Glutamatergic neuron (in vitro differentiated cells): Measurements from ENCODE around the gene STYK1. TPM values are rescaled to one million over a fixed set of nuclear protein-coding genes. Genes with fewer than 3 reads are reported as not detected.

Source experiments
- DNase-seq: peaks from one replicate; pipeline ENCODE4 v3.0.0; 2022
- H3K27ac Mint-ChIP-seq: one replicate; pipeline ENCODE4 v1.8.0; 2020; ENCODE audit warnings: mild to moderate bottlenecking, mixed read lengths, inconsistent platforms; ENCODE audit not compliant: unreplicated experiment
- H3K27me3 Mint-ChIP-seq: one replicate; pipeline ENCODE4 v1.8.0; 2020; ENCODE audit warnings: mild to moderate bottlenecking, moderate library complexity, mixed read lengths, inconsistent platforms; ENCODE audit not compliant: unreplicated experiment
- H3K36me3 Mint-ChIP-seq: one replicate; pipeline ENCODE4 v1.8.0; 2020; ENCODE audit warnings: mild to moderate bottlenecking, mixed read lengths, inconsistent platforms; ENCODE audit not compliant: unreplicated experiment
- H3K4me1 Mint-ChIP-seq: one replicate; pipeline ENCODE4 v1.8.0; 2020; ENCODE audit warnings: mild to moderate bottlenecking, low read depth, mixed read lengths, inconsistent platforms; ENCODE audit not compliant: unreplicated experiment
- H3K4me3 Mint-ChIP-seq: one replicate; pipeline ENCODE4 v1.8.0; 2020; ENCODE audit warnings: mild to moderate bottlenecking, mixed read lengths, inconsistent platforms; ENCODE audit not compliant: unreplicated experiment
- H3K9me3 Mint-ChIP-seq: one replicate; pipeline ENCODE4 v1.8.0; 2020; ENCODE audit warnings: mild to moderate bottlenecking, moderate library complexity, mixed read lengths, inconsistent platforms; ENCODE audit not compliant: unreplicated experiment
- total RNA-seq: library from RNA; stranded (reverse); fragmentation: NEBNext Ultra II Directional; extraction: Animal tissue kit (Norgen Biotek cat#: 25700); gene quantifications from one replicate; pipeline ENCODE4 v1.2.1, GENCODE V29; 2021; ENCODE audit not compliant: unreplicated experiment
- TF ChIP-seq, protein P1 (sequence below): fragments of 200-600 bp; sonication (generic); IDR thresholded peaks from one replicate; pipeline ENCODE4 v1.5.0; 2021; ENCODE audit not compliant: partially characterized antibody, unreplicated experiment

The STYK1 gene
- total RNA-seq, 1 donor from 2014 or later = not detected

DNA sequence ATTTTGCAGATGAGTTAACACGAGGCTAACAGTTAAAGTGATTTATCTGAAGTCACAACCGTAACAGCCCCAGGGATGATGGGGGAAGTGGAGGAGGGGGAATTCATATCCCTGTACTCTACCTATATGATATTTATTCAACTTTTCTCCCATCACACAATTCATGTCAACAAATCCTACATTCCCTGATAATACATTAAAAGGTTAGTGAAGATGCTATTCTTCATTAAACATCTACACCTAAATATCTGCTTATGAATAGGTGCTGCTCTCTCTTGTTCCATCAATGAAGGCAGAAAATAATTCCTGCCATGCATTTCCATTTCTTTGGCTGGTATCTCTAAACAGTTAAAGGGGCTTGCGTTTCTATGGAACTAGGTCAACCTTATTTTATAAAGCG is 42.4 kb upstream of the STYK1 start:
- no peak for DNase-seq
- no peak overlapping the region for H3K4me3 Mint-ChIP-seq
- no peaks in the 10 kb centered on the region for H3K27me3 Mint-ChIP-seq
- H3K4me1 Mint-ChIP-seq = peaks cover 7% of the 10 kb centered on the region
- no peak overlapping the region for H3K27ac Mint-ChIP-seq
- H3K36me3 Mint-ChIP-seq = no peaks in the 10 kb centered on the region
- TF ChIP-seq, protein P1, sequence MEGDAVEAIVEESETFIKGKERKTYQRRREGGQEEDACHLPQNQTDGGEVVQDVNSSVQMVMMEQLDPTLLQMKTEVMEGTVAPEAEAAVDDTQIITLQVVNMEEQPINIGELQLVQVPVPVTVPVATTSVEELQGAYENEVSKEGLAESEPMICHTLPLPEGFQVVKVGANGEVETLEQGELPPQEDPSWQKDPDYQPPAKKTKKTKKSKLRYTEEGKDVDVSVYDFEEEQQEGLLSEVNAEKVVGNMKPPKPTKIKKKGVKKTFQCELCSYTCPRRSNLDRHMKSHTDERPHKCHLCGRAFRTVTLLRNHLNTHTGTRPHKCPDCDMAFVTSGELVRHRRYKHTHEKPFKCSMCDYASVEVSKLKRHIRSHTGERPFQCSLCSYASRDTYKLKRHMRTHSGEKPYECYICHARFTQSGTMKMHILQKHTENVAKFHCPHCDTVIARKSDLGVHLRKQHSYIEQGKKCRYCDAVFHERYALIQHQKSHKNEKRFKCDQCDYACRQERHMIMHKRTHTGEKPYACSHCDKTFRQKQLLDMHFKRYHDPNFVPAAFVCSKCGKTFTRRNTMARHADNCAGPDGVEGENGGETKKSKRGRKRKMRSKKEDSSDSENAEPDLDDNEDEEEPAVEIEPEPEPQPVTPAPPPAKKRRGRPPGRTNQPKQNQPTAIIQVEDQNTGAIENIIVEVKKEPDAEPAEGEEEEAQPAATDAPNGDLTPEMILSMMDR = no peak
- peaks cover 2% of the 10 kb centered on the region for H3K9me3 Mint-ChIP-seq

DNA sequence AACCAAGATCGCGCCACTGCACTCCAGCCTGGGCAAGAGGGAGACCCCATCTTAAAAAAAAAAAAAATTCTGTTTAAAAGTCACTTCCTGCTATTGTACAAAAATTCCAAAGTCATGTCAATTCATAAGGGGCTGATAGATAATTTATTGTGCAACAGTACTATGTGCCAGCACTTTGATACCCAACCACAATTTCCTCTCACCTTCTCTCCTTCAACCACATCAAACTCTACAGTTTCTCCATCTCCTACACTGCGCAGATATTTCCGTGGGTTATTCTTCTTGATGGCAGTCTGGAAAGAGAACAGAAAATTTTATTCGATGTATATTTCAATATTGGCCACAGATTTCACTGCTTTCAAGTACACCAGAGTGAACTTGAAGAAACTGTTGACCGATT is 41.6 kb upstream of the STYK1 start:
- Mint-ChIP-seq H3K4me1 (peaks cover 7% of the 10 kb centered on the region), H3K36me3 (no peaks in the 10 kb centered on the region), H3K27ac (no peak overlapping the region), H3K27me3 (no peaks in the 10 kb centered on the region), H3K9me3 (no peaks in the 10 kb centered on the region), H3K4me3 (no peak overlapping the region)
- TF ChIP-seq, protein P1 = no peak
- no peak for DNase-seq

DNA sequence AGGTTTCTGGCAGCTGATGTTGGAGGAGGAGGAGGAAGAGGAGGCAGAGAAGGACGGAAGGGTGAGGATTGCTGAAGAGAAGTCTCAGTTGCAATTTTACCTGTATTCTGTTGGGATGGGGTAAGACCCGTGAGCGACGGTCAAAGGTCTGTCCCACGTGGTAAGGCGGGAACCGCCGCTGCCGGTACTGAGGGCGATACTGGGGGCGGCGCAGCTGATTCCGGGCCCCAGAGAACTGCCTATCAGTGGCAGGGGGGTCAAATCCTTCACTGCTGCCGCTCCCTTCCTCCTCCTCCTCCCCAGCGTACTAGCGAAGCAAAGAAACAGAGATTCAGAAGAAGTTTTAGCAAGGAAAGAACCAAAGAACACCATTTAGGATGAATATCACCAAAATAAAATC is 36.0 kb upstream of the STYK1 start:
- Mint-ChIP-seq H3K36me3 (no peaks in the 10 kb centered on the region), H3K4me1 (no peaks in the 10 kb centered on the region), H3K9me3 (no peaks in the 10 kb centered on the region), H3K4me3 (no peak overlapping the region), H3K27ac (no peak overlapping the region), H3K27me3 (no peaks in the 10 kb centered on the region)
- no peak for DNase-seq
- TF ChIP-seq, protein P1 = no peak

DNA sequence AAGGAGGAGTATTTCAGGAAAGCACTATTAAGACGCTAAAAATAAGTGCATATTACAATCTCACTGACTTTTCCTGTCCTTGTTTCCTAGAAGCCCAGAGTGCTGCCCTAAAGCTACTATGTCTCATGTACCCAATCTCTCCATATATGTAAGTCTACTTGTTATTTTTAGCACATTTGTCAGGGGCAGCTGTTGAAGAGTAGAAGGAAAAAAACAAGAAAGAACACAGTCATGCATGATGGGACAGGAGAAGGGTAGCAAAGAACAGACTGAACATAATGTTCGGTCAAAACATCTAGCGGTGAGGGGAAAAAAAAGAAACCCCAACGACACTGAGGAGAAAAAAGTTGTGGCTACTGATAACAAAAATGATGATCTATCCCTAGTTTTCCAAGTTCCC is 35.0 kb upstream of the STYK1 start:
- no peaks in the 10 kb centered on the region for H3K27me3 Mint-ChIP-seq
- H3K4me1 Mint-ChIP-seq = no peaks in the 10 kb centered on the region
- no peak overlapping the region for H3K4me3 Mint-ChIP-seq
- no peaks in the 10 kb centered on the region for H3K9me3 Mint-ChIP-seq
- DNase-seq = no peak
- no peaks in the 10 kb centered on the region for H3K36me3 Mint-ChIP-seq
- H3K27ac Mint-ChIP-seq = no peak overlapping the region
- TF ChIP-seq, protein P1 = no peak

DNA sequence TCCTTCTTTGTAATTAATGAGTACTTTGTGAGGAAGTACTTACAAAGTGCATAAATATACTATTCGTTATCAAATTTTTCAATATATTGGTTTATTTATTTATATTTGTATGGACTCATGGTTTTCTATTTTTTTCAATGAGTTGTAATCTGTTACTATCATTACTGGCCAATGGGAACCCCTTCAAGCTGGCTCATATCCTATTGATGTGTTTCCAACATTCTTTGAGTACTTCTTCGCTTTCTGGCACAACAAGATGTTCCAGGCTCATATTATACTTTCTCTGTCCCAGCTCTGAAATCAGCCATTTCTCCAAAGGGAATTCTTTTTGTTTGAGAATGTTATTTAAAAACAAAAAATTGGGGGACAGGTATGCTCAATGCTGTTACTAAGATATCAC is 31.8 kb upstream of the STYK1 start:
- no peaks in the 10 kb centered on the region for H3K36me3 Mint-ChIP-seq
- DNase-seq = no peak
- H3K4me3 Mint-ChIP-seq = no peak overlapping the region
- TF ChIP-seq, protein P1 = no peak
- no peak overlapping the region for H3K27ac Mint-ChIP-seq
- H3K27me3 Mint-ChIP-seq = no peaks in the 10 kb centered on the region
- no peaks in the 10 kb centered on the region for H3K9me3 Mint-ChIP-seq
- no peaks in the 10 kb centered on the region for H3K4me1 Mint-ChIP-seq
